ENCODE data around the gene EXOSC3.
A peak's percentile ranks its signal among the peaks of the same experiment; 100 is the strongest.
"Not testable (repeated sequence)": the region's sequence is repeated elsewhere in the genome, so short reads cannot be mapped to it uniquely, and the experiment has no call there.

EXOSC3 gene

DNA sequence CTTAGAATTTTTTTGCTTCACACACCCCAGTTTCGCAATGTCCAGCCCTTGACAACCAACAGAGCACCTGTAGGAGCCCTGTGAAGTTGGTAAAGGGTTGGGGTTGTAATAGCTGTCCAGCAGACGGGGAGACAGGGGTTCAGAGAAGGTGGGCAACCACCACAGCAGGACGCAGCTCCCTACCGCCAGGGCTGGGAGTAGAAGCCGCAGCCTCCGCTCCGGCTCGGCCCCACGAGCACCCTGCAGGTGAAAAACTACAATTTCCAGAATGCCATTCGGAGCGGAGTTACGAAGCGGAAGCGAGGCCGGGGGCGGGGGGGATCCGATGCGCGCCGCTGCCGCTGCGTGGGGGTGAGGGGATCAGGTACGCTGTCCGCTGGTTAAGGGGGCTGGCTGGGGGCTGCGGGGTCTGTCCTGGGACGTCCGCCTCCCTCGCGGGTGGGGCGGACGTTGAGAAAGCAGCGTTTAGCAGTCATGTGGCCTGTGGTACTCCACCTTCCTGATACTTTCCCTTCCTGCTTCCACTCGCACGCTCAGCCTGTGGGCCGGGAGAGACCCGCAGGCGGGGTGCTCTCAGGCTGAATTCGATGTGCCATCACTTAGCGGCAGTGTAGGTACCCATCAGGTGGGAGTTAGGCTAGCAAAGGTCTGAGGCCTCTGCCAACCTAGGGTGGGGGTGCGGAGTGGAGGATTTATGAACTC is 31.2 kb downstream of the EXOSC3 start, which contains the start of gene TRMT10B:
Gene TRMT10B (plus strand): TSS at position 317 of the 702 bp plus-strand sequence. CDS start 8,127 bp downstream, outside the sequence.
- H3K27me3 Mint-ChIP-seq: no peaks in the 10 kb centered on the region
- peaks cover 7% of the 10 kb centered on the region for H3K9me3 Mint-ChIP-seq
- peaks cover 23% of the 10 kb centered on the region for H3K4me1 Mint-ChIP-seq
- ATAC-seq: peak; percentile 88
- H3K27ac Mint-ChIP-seq: peak within 1 kb of the TSS; percentile 92
- DNase-seq: peak; percentile 74
- peaks cover 2% of the 10 kb centered on the region for H3K36me3 Mint-ChIP-seq (ENCODE audit: low read depth)
- peak within 1 kb of the TSS; percentile 94 for H3K4me3 Mint-ChIP-seq

DNA sequence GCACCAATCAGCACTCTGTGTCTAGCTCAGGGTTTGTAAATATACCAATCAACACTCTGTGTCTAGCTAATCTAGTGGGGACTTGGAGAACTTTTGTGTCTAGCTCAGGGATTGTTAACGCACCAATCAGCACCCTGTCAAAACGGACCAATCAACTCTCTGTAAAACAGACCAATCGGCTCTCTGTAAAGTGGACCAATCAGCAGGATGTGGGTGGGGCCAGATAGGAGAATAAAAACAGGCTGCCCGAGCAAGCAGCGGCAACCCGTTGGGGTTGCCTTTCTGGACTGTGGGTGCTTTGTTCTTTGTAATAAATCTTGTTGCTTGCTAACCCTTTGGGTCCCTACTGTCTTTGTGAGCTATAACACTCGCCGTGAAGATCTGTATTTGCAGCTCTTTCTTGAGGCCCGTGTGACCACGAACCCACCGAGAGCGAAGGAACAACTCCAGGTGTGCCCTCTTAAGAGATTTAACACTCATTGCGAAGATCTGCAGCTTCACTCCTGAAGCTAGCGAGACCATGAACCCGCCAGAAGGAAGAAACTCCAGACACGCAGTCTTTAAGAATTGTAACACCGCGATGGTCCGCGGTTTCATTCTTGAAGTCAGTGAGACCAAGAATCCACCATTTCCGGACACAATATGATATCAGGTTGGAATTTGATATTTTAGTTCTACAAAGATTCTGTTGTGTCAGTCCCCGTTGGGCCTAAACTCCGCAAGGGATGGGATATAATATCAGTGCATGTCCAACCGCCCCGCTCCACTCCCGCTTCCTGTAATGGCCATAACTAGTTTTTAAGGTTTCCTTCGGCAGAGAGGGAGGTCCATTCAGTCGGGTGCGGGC is 32.0 kb downstream of the EXOSC3 start:
- Mint-ChIP-seq H3K27me3 (no peaks in the 10 kb centered on the region), H3K4me3 (peak overlapping the region; percentile 94), H3K36me3 (ENCODE audit: low read depth) (peaks cover 2% of the 10 kb centered on the region), H3K4me1 (peaks cover 23% of the 10 kb centered on the region), H3K27ac (peak overlapping the region; percentile 92), H3K9me3 (peaks cover 7% of the 10 kb centered on the region)
- ATAC-seq: no peak
- peak; percentile 15 for DNase-seq

DNA sequence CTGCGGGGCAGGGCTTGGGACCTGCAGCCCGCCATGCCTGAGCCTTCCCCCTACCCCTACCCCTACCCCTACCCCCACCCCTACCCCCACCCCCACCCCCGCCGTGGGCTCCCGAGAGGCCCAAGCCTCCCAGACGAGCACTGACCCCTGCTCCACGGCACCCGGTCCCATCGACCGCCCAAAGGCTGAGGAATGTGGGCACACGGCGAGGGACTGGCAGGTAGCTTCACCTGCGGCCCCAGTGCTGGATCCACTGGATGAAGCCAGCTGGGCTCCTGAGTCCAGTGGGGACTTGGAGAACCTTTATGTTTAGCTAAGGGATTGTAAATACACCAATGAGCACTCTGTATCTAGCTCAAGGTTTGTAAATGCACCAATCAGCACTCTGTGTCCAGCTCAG is 32.8 kb downstream of the EXOSC3 start:
- DNase-seq; H3K9me3 Mint-ChIP-seq; H3K36me3 Mint-ChIP-seq (ENCODE audit: low read depth): not testable (repeated sequence)

DNA sequence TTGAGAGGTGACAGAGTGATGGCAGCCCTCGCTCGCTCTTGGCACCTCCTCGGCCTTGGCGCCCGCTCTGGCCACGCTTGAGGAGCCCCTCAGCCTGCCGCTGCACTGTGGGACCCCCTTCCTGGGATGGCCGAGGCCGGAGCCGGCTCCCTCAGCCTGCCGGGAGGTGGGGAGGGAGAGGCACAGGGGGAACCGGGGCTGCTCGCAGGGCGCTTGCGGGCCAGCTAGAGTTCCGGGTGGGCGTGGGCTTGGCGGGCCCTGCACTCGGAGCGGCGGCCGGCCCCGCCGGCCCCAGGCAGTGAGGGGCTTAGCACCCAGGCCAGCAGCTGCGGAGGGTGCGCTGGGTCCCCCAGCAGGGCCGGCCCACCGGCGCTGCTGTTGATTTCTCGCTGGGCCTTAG is 33.2 kb downstream of the EXOSC3 start:
- not testable (repeated sequence) for ATAC-seq; H3K4me3 Mint-ChIP-seq; H3K9me3 Mint-ChIP-seq; H3K36me3 Mint-ChIP-seq (ENCODE audit: low read depth); H3K27me3 Mint-ChIP-seq; DNase-seq; H3K27ac Mint-ChIP-seq
- peaks cover 23% of the 10 kb centered on the region for H3K4me1 Mint-ChIP-seq

More for the DNA sequence above, 32.8 kb downstream of the EXOSC3 start:
- not testable (repeated sequence) for H3K27ac Mint-ChIP-seq, H3K27me3 Mint-ChIP-seq, ATAC-seq, H3K4me3 Mint-ChIP-seq
- H3K4me1 Mint-ChIP-seq: peaks cover 23% of the 10 kb centered on the region

- ATAC-seq (no peak), DNase-seq (no peak)
- Mint-ChIP-seq H3K9me3 (peaks cover 7% of the 10 kb centered on the region), H3K36me3 (ENCODE audit: low read depth) (peaks cover 2% of the 10 kb centered on the region), H3K27me3 (no peaks in the 10 kb centered on the region), H3K4me1 (peaks cover 23% of the 10 kb centered on the region), H3K4me3 (no peak overlapping the region), H3K27ac (no peak overlapping the region)
Measured at GRCh38 chr9:37751186-37751585, 33.7 kb downstream of the EXOSC3 start.

- no peak for ATAC-seq
- no peaks in the 10 kb centered on the region for H3K27me3 Mint-ChIP-seq
- no peak overlapping the region for H3K4me3 Mint-ChIP-seq
- no peak for DNase-seq
- H3K36me3 Mint-ChIP-seq (ENCODE audit: low read depth): no peaks in the 10 kb centered on the region
- H3K27ac Mint-ChIP-seq: no peak overlapping the region
- H3K9me3 Mint-ChIP-seq: peaks cover 7% of the 10 kb centered on the region
- peaks cover 14% of the 10 kb centered on the region for H3K4me1 Mint-ChIP-seq
Measured at GRCh38 chr9:37749129-37749528, 35.7 kb downstream of the EXOSC3 start.

- no peaks in the 10 kb centered on the region for H3K9me3 Mint-ChIP-seq
- no peaks in the 10 kb centered on the region for H3K4me1 Mint-ChIP-seq
Measured at GRCh38 chr9:37747271-37747753, 37.6 kb downstream of the EXOSC3 start.

DNA sequence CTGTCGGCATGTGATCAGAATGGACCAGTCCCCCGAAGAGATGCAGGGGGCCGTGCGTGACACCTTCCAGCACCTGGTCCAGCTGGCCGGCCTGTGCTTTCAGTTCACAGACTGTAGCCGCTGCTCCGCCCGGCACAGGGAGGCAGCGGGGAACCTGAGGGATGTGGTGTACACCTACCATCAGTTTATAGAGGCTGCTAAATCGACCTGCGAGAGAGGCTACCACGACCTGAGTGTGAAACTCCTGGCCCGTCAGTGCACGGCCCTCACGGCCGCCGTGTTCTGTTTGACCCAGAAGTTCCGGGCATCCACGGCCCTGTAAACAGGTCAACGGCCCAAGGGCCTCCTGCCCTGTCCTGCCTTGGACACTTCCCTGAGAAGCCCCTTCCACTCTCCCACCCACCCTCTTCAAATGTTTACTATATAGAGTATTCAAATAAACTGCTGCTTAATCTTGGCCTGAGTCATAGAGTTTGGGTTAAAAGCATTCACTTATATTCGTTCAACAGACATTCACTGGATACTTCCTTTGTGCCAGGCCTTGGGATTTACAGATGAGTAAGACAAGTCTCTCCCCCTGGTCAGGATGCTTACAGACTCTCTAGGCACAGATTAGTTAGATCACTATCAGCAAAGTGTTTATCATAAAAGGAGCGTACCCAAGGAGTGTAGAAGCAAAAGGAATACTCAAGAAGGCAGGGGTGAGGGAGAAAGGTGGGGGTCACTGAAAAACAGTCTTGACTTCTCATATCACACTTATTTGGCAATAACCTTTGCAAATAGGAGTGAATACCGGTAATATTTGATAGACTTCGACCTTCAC is 38.2 kb downstream of the EXOSC3 start:
- DNase-seq (no peak), ATAC-seq (no peak)
- no peak overlapping the region for H3K4me3 Mint-ChIP-seq
- no peaks in the 10 kb centered on the region for H3K27me3 Mint-ChIP-seq
- H3K27ac Mint-ChIP-seq: no peak overlapping the region
- H3K36me3 Mint-ChIP-seq (ENCODE audit: low read depth): no peaks in the 10 kb centered on the region
- H3K9me3 Mint-ChIP-seq: no peaks in the 10 kb centered on the region
- H3K4me1 Mint-ChIP-seq: no peaks in the 10 kb centered on the region

More at GRCh38 chr9:37747271-37747753, 37.6 kb downstream of the EXOSC3 start:
- H3K36me3 Mint-ChIP-seq (ENCODE audit: low read depth): no peaks in the 10 kb centered on the region
- H3K27ac Mint-ChIP-seq: no peak overlapping the region
- ATAC-seq: peak; percentile 81
- DNase-seq: peak; percentile 59
- no peaks in the 10 kb centered on the region for H3K27me3 Mint-ChIP-seq
- H3K4me3 Mint-ChIP-seq: no peak overlapping the region

DNA sequence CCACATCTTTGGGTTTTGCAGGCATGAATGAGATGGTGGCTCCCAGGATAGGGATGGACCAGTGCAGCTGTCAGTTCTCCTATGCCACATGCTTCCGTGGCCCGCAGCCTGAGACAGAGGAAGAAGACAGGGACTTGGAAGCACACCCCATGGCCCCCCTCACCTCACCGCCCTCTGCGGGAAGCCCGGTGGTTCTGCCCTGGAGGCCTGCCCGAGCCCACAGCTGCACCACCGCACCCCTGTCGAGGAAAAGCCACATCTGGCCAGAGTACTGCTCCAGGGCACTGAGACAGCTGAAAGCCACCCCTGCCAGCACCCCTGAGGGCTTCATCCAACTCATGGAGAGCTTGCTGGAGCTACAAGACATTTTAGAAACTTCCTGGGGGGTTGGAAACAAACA is 38.9 kb downstream of the EXOSC3 start:
- no peaks in the 10 kb centered on the region for H3K36me3 Mint-ChIP-seq (ENCODE audit: low read depth)
- no peaks in the 10 kb centered on the region for H3K27me3 Mint-ChIP-seq
- no peak for DNase-seq
- H3K4me3 Mint-ChIP-seq: no peak overlapping the region
- ATAC-seq: no peak
- no peaks in the 10 kb centered on the region for H3K4me1 Mint-ChIP-seq
- no peak overlapping the region for H3K27ac Mint-ChIP-seq
- no peaks in the 10 kb centered on the region for H3K9me3 Mint-ChIP-seq

DNA sequence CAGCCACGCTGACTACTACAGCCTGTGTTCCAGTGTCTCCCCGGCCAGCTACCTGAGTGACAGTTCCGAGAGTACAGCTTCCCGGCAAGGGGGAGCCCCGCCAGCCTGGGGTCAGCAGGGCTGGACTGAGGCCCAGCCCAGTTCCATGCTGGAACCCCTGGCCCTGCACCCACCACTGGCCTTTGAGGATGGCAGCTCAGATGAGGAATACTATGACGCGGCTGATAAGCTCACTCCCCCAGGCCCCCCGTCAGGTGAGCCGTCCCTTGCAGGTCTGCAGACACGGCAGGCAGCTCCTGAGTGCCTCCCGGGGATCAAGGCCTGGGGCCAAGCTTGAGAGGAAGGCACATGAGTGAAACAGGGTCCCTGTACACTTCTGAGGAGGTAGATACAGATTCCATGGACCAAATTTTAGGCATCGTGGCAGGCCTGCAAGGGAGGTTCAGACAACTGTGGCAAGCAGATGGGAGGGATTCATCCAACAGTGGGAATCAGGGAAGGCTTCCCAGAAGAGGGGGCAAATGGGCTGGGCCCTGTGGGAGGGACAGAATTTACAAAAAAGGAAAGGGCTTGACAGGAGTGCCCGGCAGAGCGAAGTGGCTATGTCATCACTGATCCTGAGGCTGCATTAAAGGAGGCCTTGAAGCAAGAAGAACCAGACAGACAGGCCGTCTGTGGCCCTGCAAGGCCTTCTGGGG is 44.1 kb downstream of the EXOSC3 start:
- H3K4me3 Mint-ChIP-seq: no peak overlapping the region

DNA sequence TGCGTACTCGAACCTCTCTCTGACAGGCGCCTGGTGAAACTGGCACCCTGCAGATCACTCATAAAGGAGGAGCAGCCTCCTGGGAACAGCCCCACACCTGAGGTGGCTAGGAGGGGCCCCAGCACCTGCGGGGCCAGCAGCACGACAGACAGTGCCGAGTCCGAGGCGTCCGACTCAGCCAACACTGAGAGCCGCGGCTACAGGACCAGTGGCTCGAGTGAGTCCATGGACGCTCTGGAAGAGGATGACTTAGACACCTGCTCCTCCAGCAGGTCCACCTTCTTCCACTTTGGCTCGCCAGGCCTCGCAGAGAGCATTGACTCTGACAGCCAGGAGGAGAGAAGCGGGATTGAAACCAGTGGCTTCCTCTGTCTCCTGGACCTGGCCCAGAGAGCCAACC is 44.7 kb downstream of the EXOSC3 start:
- ATAC-seq (no peak), DNase-seq (no peak)
- H3K36me3 Mint-ChIP-seq (ENCODE audit: low read depth): no peaks in the 10 kb centered on the region
- no peaks in the 10 kb centered on the region for H3K4me1 Mint-ChIP-seq
- H3K27ac Mint-ChIP-seq: no peak overlapping the region
- no peak overlapping the region for H3K4me3 Mint-ChIP-seq
- H3K27me3 Mint-ChIP-seq: no peaks in the 10 kb centered on the region
- no peaks in the 10 kb centered on the region for H3K9me3 Mint-ChIP-seq

More for the DNA sequence above, 44.1 kb downstream of the EXOSC3 start:
- Mint-ChIP-seq H3K27ac (no peak overlapping the region), H3K36me3 (ENCODE audit: low read depth) (no peaks in the 10 kb centered on the region), H3K9me3 (no peaks in the 10 kb centered on the region), H3K27me3 (no peaks in the 10 kb centered on the region), H3K4me1 (no peaks in the 10 kb centered on the region)
- ATAC-seq (no peak), DNase-seq (no peak)

DNA sequence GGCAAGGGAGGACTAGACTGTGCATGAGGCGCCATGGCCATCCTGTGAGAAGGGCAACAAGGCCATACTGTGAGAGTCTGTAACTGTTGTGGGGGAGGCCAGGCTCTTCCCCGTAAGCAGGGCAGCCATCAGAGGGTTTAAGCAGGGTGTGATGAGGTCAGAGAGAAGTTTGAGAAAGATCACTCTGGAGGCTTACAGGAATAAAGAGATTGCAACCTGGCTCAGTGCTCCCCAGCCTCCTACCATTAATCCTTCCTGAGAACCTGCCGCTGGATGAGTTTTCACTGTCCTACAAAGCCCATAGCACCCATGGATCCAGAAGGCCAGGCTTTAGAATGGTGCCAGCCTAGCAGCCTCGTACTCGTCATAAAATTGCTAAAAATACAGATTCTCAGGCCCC is 45.6 kb downstream of the EXOSC3 start:
- Mint-ChIP-seq H3K27ac (no peak overlapping the region), H3K4me3 (no peak overlapping the region), H3K9me3 (no peaks in the 10 kb centered on the region), H3K4me1 (no peaks in the 10 kb centered on the region), H3K27me3 (no peaks in the 10 kb centered on the region), H3K36me3 (ENCODE audit: low read depth) (no peaks in the 10 kb centered on the region)
- DNase-seq: no peak
- no peak for ATAC-seq

DNA sequence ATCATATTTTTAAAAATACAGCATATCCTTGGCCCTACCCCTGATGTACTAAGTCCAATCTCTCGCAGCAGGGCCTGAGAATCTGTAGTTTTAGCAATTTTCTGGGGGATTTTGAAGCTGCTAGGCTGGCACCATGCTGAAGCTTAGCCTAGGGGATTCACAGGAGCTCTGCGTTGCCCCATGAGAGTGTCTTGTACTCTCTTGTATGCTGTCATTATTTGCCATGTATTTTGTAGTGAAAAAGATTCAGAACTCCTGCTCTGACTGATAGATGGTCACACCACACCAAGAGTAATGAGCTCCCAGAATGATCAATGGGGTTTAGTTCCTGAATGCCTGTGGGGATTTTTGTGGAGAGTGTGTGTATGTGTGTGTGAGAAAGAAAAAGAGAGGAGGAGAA is 51.9 kb downstream of the EXOSC3 start:
- ATAC-seq (no peak), DNase-seq (no peak)
- no peak overlapping the region for H3K4me3 Mint-ChIP-seq
- no peak overlapping the region for H3K27ac Mint-ChIP-seq
- H3K4me1 Mint-ChIP-seq: no peaks in the 10 kb centered on the region
- no peaks in the 10 kb centered on the region for H3K27me3 Mint-ChIP-seq
- H3K36me3 Mint-ChIP-seq (ENCODE audit: low read depth): no peaks in the 10 kb centered on the region
- no peaks in the 10 kb centered on the region for H3K9me3 Mint-ChIP-seq
